COR-L47 (cell line): ENCODE measurements around the gene CLDN34.

Source experiments
- DNase-seq: peaks from one replicate; lab custom pipeline; 2025; lab: John Stamatoyannopoulos, UW

The CLDN34 gene

GRCh38 chrX:9980927-9981326 lies 13.8 kb downstream of the CLDN34 start:
- no peak for DNase-seq

GRCh38 chrX:9983441-9983840 lies 16.3 kb downstream of the CLDN34 start:
- no peak for DNase-seq

- DNase-seq, result no peak
Observed at GRCh38 chrX:9983846-9984245, 16.7 kb downstream of the CLDN34 start.

- DNase-seq, result no peak
Observed at GRCh38 chrX:9988762-9989161, 21.6 kb downstream of the CLDN34 start.

- no peak for DNase-seq
Observed at GRCh38 chrX:9992061-9992460, 24.9 kb downstream of the CLDN34 start.

- no peak for DNase-seq
Observed at GRCh38 chrX:9992724-9993123, 25.6 kb downstream of the CLDN34 start.

GRCh38 chrX:9995855-9996339 lies 28.7 kb downstream of the CLDN34 start:
- peak; percentile 41 for DNase-seq

- no peak for DNase-seq
Observed at GRCh38 chrX:9997041-9997440, 29.9 kb downstream of the CLDN34 start.

GRCh38 chrX:9997524-9997923 lies 30.4 kb downstream of the CLDN34 start:
- no peak for DNase-seq

GRCh38 chrX:10001496-10001895 lies 34.3 kb downstream of the CLDN34 start:
- no peak for DNase-seq

GRCh38 chrX:10004832-10005475 lies 37.8 kb downstream of the CLDN34 start:
- no peak for DNase-seq

GRCh38 chrX:10006086-10006485 lies 38.9 kb downstream of the CLDN34 start:
- no peak for DNase-seq

GRCh38 chrX:10006770-10007169 lies 39.6 kb downstream of the CLDN34 start:
- no peak for DNase-seq

- no peak for DNase-seq
Observed at GRCh38 chrX:10007621-10008020, 40.5 kb downstream of the CLDN34 start.

GRCh38 chrX:10008483-10009056 lies 41.4 kb downstream of the CLDN34 start:
- DNase-seq, result no peak

GRCh38 chrX:10009741-10010140 lies 42.6 kb downstream of the CLDN34 start:
- DNase-seq, result no peak

- DNase-seq, result no peak
Observed at GRCh38 chrX:10010686-10011085, 43.5 kb downstream of the CLDN34 start.

GRCh38 chrX:10011261-10011931 lies 44.2 kb downstream of the CLDN34 start:
- no peak for DNase-seq

- no peak for DNase-seq
Observed at GRCh38 chrX:10011991-10012390, 44.8 kb downstream of the CLDN34 start.

GRCh38 chrX:10014462-10015354 lies 47.5 kb downstream of the CLDN34 start:
- DNase-seq, result peak; percentile 64

- DNase-seq, result no peak
Observed at GRCh38 chrX:10015355-10015722, 48.2 kb downstream of the CLDN34 start.

- no peak for DNase-seq
Observed at GRCh38 chrX:10015723-10016518, 48.8 kb downstream of the CLDN34 start.
